SIG-M5 treated with dmso at 0.1 percent for 504 hours (cell line): ENCODE results near the gene SLC6A11.
A peak's percentile ranks its signal among the peaks of the same experiment; 100 is the strongest.

Source experiments
- DNase-seq: peaks from one replicate; lab custom pipeline; 2025; ENCODE audit not compliant: unreplicated experiment; lab: John Stamatoyannopoulos, UW

SLC6A11 gene

GRCh38 chr3:10883478-10884234, 67.6 kb downstream of the SLC6A11 start:
- DNase-seq = peak; percentile 15

GRCh38 chr3:10887015-10887414, 71.0 kb downstream of the SLC6A11 start:
- DNase-seq = no peak

GRCh38 chr3:10888518-10889090, 72.6 kb downstream of the SLC6A11 start:
- no peak for DNase-seq

GRCh38 chr3:10889206-10889960, 73.4 kb downstream of the SLC6A11 start:
- DNase-seq = no peak

- DNase-seq = no peak
Observed at GRCh38 chr3:10890665-10891064, 74.6 kb downstream of the SLC6A11 start.

GRCh38 chr3:10892622-10893021, 76.6 kb downstream of the SLC6A11 start:
- no peak for DNase-seq

- no peak for DNase-seq
Observed at GRCh38 chr3:10901296-10901945, 85.4 kb downstream of the SLC6A11 start.

- no peak for DNase-seq
Observed at GRCh38 chr3:10907262-10907661, 91.2 kb downstream of the SLC6A11 start.

- DNase-seq = no peak
Observed at GRCh38 chr3:10910367-10910766, 94.3 kb downstream of the SLC6A11 start.

- no peak for DNase-seq
Observed at GRCh38 chr3:10911350-10912002, 95.4 kb downstream of the SLC6A11 start.

- no peak for DNase-seq
Observed at GRCh38 chr3:10912786-10913185, 96.8 kb downstream of the SLC6A11 start.

GRCh38 chr3:10915376-10915775, 99.3 kb downstream of the SLC6A11 start:
- DNase-seq = no peak

GRCh38 chr3:10917176-10917575, 101.1 kb downstream of the SLC6A11 start:
- DNase-seq = no peak

- DNase-seq = no peak
Observed at GRCh38 chr3:10918011-10918410, 102.0 kb downstream of the SLC6A11 start.

GRCh38 chr3:10919636-10920035, 103.6 kb downstream of the SLC6A11 start:
- no peak for DNase-seq

GRCh38 chr3:10925436-10926255, 109.6 kb downstream of the SLC6A11 start:
- no peak for DNase-seq

GRCh38 chr3:10926256-10926810, 110.3 kb downstream of the SLC6A11 start:
- DNase-seq = no peak

- DNase-seq = no peak
Observed at GRCh38 chr3:10926811-10927521, 110.9 kb downstream of the SLC6A11 start.

GRCh38 chr3:10927551-10927950, 111.5 kb downstream of the SLC6A11 start:
- DNase-seq = no peak
